ENCODE data around the gene ZNF787. TPM values are rescaled to one million over a fixed set of nuclear protein-coding genes. Genes with fewer than 3 reads are reported as not detected.
A peak's percentile ranks its signal among the peaks of the same experiment; 100 is the strongest.

The ZNF787 gene
- total and polyA plus RNA-seq, 2 of the 13 experiments (the other 11 are each of a cell fraction or from before 2014, with no cell fraction given): 15.1 to 42.8 TPM

GRCh38 chr19:56140583-56141416 is 19.7 kb upstream of the ZNF787 start, which contains the start of gene ZNF444 (continued):
- TF ChIP-seq KAT8 (CRISPR knock-in tag; IDR thresholded peaks at IDR 0.05) (peak; percentile 75), ZMAT5 (CRISPR knock-in tag; IDR thresholded peaks at IDR 0.05; ENCODE audit: borderline replicate concordance, low read depth) (no peak), CENPT (CRISPR knock-in tag; IDR thresholded peaks at IDR 0.05; ENCODE audit: low read depth) (no peak), ATF6 (CRISPR knock-in tag; conservative IDR thresholded peaks at IDR 0.05) (no peak), SKI (IDR thresholded peaks at IDR 0.05; ENCODE audit: partially characterized antibody) (no peak), ATF7-NPFF (CRISPR knock-in tag; IDR thresholded peaks at IDR 0.05; ENCODE audit: low read depth) (no peak), NONO (IDR thresholded peaks at IDR 0.05) (no peak), NONO (CRISPR knock-in tag; conservative IDR thresholded peaks at IDR 0.05) (peak; percentile 34; the same call in 1 of the 2 replicates), ZNF772 (CRISPR knock-in tag; IDR thresholded peaks at IDR 0.05) (no peak), KLF13 (CRISPR knock-in tag; IDR thresholded peaks at IDR 0.05) (no peak), ZNF7 (CRISPR knock-in tag; IDR thresholded peaks at IDR 0.05) (no peak), BCL3 (CRISPR knock-in tag; IDR thresholded peaks at IDR 0.05) (no peak), ZNF703 (CRISPR knock-in tag; IDR thresholded peaks at IDR 0.05; ENCODE audit: borderline replicate concordance) (no peak), ZFP1 (CRISPR knock-in tag; IDR thresholded peaks at IDR 0.05) (peak; percentile 34; the same call in 1 of the 2 replicates), ZBTB20 (CRISPR knock-in tag; IDR thresholded peaks at IDR 0.05; ENCODE audit: borderline replicate concordance, low read depth) (no peak), AHR (CRISPR knock-in tag; IDR thresholded peaks at IDR 0.05) (no peak), PRDM4 (CRISPR knock-in tag; IDR thresholded peaks at IDR 0.05; ENCODE audit: borderline replicate concordance) (no peak), ZNF335 (CRISPR knock-in tag; IDR thresholded peaks at IDR 0.05) (peak; percentile 79; the same call in 1 of the 2 replicates), PPARG (CRISPR knock-in tag; conservative IDR thresholded peaks at IDR 0.05) (no peak), ZNF839 (CRISPR knock-in tag; IDR thresholded peaks at IDR 0.05; ENCODE audit: borderline replicate concordance) (no peak), GRHL1 (CRISPR knock-in tag; conservative IDR thresholded peaks at IDR 0.05) (no peak)

All from HepG2 (cell line).